HG03097 (cell line): ENCODE results near the gene SMPD2.
A peak's percentile ranks its signal among the peaks of the same experiment; 100 is the strongest.

Experiments
- ATAC-seq: cut with Tn5 transposase; IDR thresholded peaks from one replicate; pipeline ENCODE4 v1.9.1; 2021; ENCODE audit not compliant: unreplicated experiment, low FRiP score

The SMPD2 gene

DNA sequence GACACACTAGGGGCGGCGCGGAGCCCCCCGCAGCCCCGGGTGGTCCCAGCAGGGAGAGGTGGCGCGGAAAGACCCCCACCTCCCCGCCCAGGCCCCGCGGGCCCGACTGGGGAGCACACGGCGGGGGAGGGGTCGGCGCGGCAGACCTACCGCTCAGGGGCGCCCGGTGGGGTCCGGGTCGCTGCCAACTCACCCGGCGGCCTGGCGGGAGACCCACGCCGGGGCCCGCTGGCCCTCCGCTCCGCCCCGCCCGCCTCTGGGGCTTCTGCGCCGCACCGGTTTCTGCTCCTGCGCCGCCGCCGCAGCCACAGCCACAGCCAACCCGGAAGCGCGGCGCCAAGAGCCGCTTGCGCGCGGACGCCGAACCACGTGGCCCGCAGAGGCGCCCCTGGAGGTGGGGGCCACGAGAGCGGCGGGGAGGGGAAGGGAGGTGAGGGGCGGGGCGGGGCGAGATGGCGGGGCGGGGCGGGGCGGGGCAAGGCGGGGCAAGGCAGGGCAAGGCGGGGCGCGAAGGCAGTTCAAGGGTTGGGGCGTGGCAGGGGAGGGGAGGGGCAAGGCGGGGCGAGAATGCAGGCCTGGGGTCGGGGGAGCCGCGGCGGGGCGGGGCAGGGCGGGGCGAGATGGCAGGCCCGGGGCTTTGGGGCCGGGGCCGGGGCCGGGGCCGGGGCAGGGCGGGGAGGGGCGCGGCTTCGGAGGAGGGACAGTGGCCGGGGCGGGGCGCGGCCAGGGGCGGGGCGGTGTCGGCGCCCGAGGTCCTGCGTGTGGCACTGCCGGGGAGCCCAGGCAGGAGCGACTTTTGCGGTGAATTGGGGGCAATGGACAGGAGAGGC is 42.6 kb downstream of the SMPD2 start, which contains the start of gene ZBTB24:
Gene ZBTB24, minus strand, starts transcription at position 315 of the 830 bp plus-strand sequence. CDS start 1,193 bp downstream, outside the sequence.
- ATAC-seq, result peak; percentile 77

- ATAC-seq, result no peak
Measured at GRCh38 chr6:109483735-109484057, 43.2 kb downstream of the SMPD2 start.

DNA sequence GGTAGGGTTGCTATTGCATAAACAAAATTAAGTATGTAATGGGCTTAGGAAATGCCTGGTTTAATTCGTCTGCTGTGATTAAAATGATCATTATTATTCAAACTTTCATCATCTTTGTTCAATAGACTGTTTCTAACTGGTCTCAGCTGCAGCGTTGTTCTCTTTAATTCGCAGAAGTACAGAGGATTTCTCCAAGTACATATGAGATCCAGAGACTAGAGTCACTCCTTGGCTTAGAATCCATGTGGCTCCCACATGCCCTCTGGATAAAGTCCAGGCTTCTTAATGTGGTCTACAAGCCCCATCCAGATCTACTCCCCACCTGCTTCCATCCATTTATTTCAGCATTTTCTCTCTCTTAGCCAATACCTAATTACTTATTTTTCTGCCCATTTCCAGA is 43.6 kb downstream of the SMPD2 start:
- ATAC-seq, result no peak

DNA sequence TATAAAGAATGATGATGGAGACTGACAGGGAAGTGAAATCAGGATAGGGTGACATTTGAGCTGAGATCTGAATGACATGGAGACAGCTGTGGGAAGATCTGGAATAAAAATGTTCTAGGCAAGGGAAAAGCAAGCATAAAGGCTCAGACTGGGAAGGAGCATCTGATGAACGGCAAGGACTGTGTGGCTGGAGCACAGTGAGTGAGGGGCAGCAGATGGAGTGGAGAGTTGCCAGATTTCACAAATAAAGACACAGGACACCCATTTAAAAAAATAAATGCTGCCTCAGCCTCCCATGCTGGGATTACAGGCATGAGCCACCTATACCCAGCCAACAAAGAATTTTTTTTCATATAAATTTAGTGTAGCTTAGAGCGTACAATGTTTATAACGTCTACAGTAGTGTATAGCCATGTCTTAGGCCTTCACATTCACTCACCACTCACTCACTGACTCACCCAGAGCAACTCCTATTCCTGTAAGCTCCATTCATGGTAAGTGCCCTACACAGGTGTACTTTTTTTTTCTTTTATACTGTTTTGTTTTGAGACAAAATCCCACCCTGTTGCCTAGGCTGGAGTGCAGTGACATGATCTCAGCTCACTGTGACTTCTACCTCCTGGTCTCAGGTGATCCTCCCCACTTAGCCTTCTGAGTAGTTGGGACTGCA is 44.9 kb downstream of the SMPD2 start:
- ATAC-seq, result no peak

DNA sequence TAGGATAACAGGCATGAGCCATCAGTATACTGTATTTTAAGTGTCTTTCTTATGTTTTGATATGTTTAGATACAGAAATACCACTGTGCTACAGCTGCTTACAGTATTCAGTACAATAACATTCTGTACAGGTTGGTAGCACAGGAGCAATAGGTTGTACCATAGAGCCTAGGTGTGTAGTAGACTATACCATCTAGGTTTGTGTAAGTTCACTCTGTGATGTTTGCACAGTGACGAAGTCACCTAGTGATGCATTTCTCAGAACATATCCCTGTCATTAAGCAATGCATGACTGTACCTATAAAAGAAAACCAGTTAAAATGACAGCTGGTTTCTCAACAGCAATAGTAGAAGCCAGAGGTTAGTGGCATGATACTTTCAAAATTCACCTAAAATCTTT is 45.5 kb downstream of the SMPD2 start:
- no peak for ATAC-seq

GRCh38 chr6:109488001-109488400 is 47.5 kb downstream of the SMPD2 start:
- no peak for ATAC-seq

DNA sequence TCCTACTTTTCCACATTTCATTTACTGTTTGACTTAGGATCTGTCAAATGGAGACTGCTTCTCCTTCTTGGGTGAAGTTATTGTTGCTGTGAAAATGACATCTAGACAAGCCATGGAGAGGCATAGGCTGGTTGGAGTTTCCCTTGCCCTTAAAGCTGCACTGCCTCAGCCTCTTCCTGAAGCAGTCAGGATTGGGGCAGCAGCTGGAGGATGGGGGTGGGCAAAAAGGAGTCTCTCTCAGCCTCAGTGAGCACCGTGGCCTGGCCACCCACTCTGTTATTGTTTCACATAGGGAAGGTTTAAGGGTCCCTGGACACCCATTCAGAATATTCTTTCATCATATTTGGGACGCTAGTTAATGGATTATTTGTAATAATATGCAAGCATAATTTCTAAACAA is 50.2 kb downstream of the SMPD2 start:
- ATAC-seq, result no peak

DNA sequence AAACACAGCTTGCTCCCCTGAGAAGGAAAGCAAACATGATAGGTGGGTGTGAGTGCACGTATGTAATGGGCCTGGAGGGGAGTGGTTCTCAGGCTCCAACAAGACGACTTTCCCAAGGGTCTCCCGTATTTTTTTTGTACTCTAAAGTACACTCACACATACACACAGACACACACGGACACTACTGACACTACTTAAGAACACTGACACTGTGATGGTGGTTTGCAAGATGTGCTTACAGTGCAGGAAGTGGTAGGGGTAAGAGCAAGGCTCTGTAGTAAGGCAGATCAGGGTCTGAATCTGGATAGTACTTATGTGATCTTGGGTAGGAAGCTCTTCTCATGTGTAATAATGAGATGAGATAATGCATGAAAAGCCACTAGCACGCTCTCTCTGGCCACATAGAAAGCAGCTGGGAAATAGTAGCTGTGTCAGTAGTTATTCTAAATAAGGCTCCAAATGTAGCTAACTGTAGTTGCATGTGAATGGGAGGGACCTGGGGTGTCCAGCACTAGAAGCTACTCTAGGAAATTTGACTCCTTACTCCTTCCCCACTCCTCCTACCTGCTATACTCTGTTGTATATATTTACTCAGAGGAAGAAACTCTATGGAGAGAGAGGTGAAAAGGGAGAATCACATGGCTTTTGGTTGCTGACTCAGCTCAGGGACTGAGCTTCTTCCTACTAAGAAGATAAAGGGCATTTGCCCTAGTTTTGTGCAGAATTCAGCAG is 50.8 kb downstream of the SMPD2 start:
- ATAC-seq, result no peak
